ENCODE data around the gene EXOC3.

GRCh38 chr5:468401-468800, 25.4 kb downstream of the EXOC3 start:
- TF ChIP-seq POLR2AphosphoS5 (IDR thresholded peaks at IDR 0.05; ENCODE audit: low read depth, low read length) (no peak), POLR2A (IDR thresholded peaks at IDR 0.05; ENCODE audit: low read depth, low read length) (no peak), TAF1 (IDR thresholded peaks at IDR 0.05; ENCODE audit: borderline replicate concordance, low read depth, low read length) (no peak)
